ENCODE measurements around the gene GGCX. TPM values are rescaled to one million over a fixed set of nuclear protein-coding genes. Genes with fewer than 3 reads are reported as not detected.
A peak's percentile ranks its signal among the peaks of the same experiment; 100 is the strongest.

Gene GGCX
- total and polyA plus RNA-seq, 4 donors, result 30.8 to 53.3 (median 37.8) TPM

DNA sequence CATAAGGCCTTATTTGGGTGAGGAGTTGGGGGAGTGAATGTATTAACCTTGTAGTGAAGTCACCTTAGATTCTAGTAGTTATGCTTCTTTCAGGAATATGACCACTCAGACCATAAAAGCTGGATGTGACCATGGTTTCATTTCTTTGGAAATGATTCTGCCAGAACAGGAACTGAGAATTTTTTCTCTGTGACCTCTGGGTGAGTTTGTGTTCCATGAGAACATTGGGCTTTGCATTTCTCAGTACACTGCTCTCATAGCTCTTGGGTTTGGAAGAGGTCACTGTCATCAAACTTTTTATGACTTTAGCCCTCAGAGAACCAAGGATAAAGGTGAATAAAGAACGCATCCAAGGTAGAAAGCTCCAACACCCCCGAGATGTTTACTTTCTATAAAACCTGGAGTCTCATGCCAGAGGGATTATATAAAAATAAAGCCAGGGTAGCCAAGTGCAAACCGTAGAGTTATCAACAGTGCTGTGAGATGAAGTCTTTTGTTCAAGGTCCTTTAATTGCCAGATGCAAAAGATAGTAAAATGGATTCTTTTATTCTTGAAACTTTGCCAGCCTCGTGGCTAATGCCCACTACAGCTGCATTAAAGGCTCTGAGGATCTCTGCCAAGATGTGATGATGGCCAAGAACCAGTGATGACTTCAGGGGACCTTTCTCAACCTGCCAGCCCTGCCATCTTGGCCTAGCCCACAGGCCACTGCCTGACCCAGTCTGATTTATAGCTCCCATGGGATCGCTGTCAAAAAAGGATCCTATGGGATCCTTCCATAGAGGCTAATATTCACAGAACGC is 50.1 kb downstream of the GGCX start:
- no peak overlapping the region for H3K27ac ChIP-seq (ENCODE audit: low read depth, low read length)
- H3K4me3 ChIP-seq (ENCODE audit: low read depth, low read length), result no peak overlapping the region
- H3K27me3 ChIP-seq (ENCODE audit: control insufficient read depth, insufficient read depth, low read length), result no peaks in the 10 kb centered on the region
- 89% methylated on average over 4 of the region's 6 CpGs for WGBS (ENCODE audit: insufficient coverage)
- no peaks in the 10 kb centered on the region for H3K9me3 ChIP-seq (ENCODE audit: control insufficient read depth, insufficient read depth, low read length)
- H3K36me3 ChIP-seq (ENCODE audit: control insufficient read depth, insufficient read depth, low read length), result no peaks in the 10 kb centered on the region
- peak in 1 of 6 donors; percentile 15 for DNase-seq (ENCODE audit: low read depth in 4 of 6, low spot score in 6 of 6)
- H3K4me1 ChIP-seq (ENCODE audit: control insufficient read depth, insufficient read depth, low read length), result no peaks in the 10 kb centered on the region

GRCh38 chr2:85506768-85507181 is 54.5 kb downstream of the GGCX start:
- peaks cover 4% of the 10 kb centered on the region for H3K4me1 ChIP-seq (ENCODE audit: control insufficient read depth, insufficient read depth, low read length)
- DNase-seq (ENCODE audit: low read depth in 4 of 6, low spot score in 6 of 6), result no peak
- H3K4me3 ChIP-seq (ENCODE audit: low read depth, low read length), result no peak overlapping the region
- no peaks in the 10 kb centered on the region for H3K36me3 ChIP-seq (ENCODE audit: control insufficient read depth, insufficient read depth, low read length)
- whole genome bisulfite sequencing (ENCODE audit: insufficient coverage), result no CpG with 5 or more reads among the region's 7 CpGs
- no peaks in the 10 kb centered on the region for H3K27me3 ChIP-seq (ENCODE audit: control insufficient read depth, insufficient read depth, low read length)
- H3K27ac ChIP-seq (ENCODE audit: low read depth, low read length), result no peak overlapping the region
- H3K9me3 ChIP-seq (ENCODE audit: control insufficient read depth, insufficient read depth, low read length), result no peaks in the 10 kb centered on the region

DNA sequence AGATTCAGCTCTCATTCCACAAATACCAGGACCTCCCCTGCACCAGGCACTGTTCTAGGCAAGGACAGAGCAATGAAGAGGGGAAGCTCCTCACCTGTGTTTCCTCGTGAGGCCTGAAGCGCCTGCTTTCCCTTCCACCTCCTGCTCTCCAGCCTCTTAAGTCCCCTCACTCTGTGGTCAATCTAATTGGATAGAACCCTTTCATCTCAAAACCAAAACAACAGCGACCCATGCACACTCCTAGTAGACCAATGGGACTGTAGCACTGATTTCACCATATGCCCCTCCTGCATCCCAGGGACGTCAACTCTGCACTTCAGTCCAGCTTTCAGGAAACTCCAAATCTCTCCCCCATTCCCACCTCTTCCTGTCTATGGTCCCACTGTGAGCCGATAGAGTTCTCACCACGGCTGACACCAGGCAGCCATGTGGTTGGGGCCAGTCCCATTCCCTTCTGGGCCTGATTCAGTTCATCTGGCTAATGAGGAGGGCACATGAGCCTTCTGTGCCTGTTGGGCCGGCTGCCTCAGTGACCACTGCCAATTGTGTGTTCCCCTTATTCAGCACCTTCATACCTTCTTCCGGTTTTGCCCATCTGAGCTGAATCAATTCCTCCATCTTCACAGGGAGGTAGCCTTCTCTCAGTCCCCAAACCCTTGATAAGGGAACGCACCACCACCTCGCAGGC is 55.6 kb downstream of the GGCX start:
- no peak for DNase-seq (ENCODE audit: low read depth in 4 of 6, low spot score in 6 of 6)
- 89% methylated on average over 8 of the region's 10 CpGs for WGBS (ENCODE audit: insufficient coverage)
- Histone ChIP-seq H3K4me1 (ENCODE audit: control insufficient read depth, insufficient read depth, low read length) (peaks cover 4% of the 10 kb centered on the region), H3K4me3 (ENCODE audit: low read depth, low read length) (no peak overlapping the region), H3K9me3 (ENCODE audit: control insufficient read depth, insufficient read depth, low read length) (no peaks in the 10 kb centered on the region), H3K27ac (ENCODE audit: low read depth, low read length) (no peak overlapping the region), H3K27me3 (ENCODE audit: control insufficient read depth, insufficient read depth, low read length) (no peaks in the 10 kb centered on the region), H3K36me3 (ENCODE audit: control insufficient read depth, insufficient read depth, low read length) (no peaks in the 10 kb centered on the region)

DNA sequence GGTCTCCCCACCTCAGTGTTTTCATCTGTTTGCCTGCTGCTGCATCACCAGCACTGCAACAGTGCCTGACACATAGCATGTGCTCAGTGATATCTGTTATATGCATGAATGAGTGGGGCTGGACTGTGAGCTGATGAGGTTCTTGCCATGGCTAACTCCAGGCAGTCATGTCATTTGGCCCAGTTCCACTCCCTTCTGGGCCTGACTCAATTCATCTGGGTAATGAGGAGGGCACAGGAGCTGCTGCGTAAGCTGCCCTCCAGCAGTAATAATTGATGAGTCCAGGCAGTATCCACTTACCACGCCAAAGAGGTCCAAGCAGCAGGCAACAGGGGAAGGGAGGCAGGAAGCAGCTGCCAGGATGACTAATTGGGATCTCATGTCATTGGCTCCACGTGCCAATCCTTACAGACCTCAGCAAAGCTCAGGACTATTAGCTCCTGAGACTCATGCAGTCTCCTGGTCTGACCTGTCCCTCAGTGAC is 56.5 kb downstream of the GGCX start:
- Histone ChIP-seq H3K27me3 (ENCODE audit: control insufficient read depth, insufficient read depth, low read length) (no peaks in the 10 kb centered on the region), H3K27ac (ENCODE audit: low read depth, low read length) (no peak overlapping the region), H3K9me3 (ENCODE audit: control insufficient read depth, insufficient read depth, low read length) (no peaks in the 10 kb centered on the region), H3K36me3 (ENCODE audit: control insufficient read depth, insufficient read depth, low read length) (no peaks in the 10 kb centered on the region), H3K4me1 (ENCODE audit: control insufficient read depth, insufficient read depth, low read length) (peaks cover 4% of the 10 kb centered on the region), H3K4me3 (ENCODE audit: low read depth, low read length) (no peak overlapping the region)
- peak in 3 of 6 donors; percentile 5 to 71 (median 18) for DNase-seq (ENCODE audit: low read depth in 4 of 6, low spot score in 6 of 6)
- whole genome bisulfite sequencing (ENCODE audit: insufficient coverage), result 22% methylated on average over 1 of the region's 3 CpGs

GRCh38 chr2:85503851-85504777 is 57.2 kb downstream of the GGCX start:
- 89% methylated on average over 14 of the region's 18 CpGs for WGBS (ENCODE audit: insufficient coverage)
- no peak for DNase-seq (ENCODE audit: low read depth in 4 of 6, low spot score in 6 of 6)
- H3K27me3 ChIP-seq (ENCODE audit: control insufficient read depth, insufficient read depth, low read length), result no peaks in the 10 kb centered on the region
- peaks cover 4% of the 10 kb centered on the region for H3K4me1 ChIP-seq (ENCODE audit: control insufficient read depth, insufficient read depth, low read length)
- no peak overlapping the region for H3K4me3 ChIP-seq (ENCODE audit: low read depth, low read length)
- H3K36me3 ChIP-seq (ENCODE audit: control insufficient read depth, insufficient read depth, low read length), result no peaks in the 10 kb centered on the region
- H3K9me3 ChIP-seq (ENCODE audit: control insufficient read depth, insufficient read depth, low read length), result no peaks in the 10 kb centered on the region
- H3K27ac ChIP-seq (ENCODE audit: low read depth, low read length), result no peak overlapping the region

GRCh38 chr2:85503168-85503850 is 58.0 kb downstream of the GGCX start:
- H3K36me3 ChIP-seq (ENCODE audit: control insufficient read depth, insufficient read depth, low read length), result no peaks in the 10 kb centered on the region
- WGBS (ENCODE audit: insufficient coverage), result 87% methylated on average over 17 of the region's 17 CpGs
- H3K4me1 ChIP-seq (ENCODE audit: control insufficient read depth, insufficient read depth, low read length), result peaks cover 4% of the 10 kb centered on the region
- no peak for DNase-seq (ENCODE audit: low read depth in 4 of 6, low spot score in 6 of 6)
- no peaks in the 10 kb centered on the region for H3K27me3 ChIP-seq (ENCODE audit: control insufficient read depth, insufficient read depth, low read length)
- no peaks in the 10 kb centered on the region for H3K9me3 ChIP-seq (ENCODE audit: control insufficient read depth, insufficient read depth, low read length)
- H3K27ac ChIP-seq (ENCODE audit: low read depth, low read length), result no peak overlapping the region
- H3K4me3 ChIP-seq (ENCODE audit: low read depth, low read length), result no peak overlapping the region

DNA sequence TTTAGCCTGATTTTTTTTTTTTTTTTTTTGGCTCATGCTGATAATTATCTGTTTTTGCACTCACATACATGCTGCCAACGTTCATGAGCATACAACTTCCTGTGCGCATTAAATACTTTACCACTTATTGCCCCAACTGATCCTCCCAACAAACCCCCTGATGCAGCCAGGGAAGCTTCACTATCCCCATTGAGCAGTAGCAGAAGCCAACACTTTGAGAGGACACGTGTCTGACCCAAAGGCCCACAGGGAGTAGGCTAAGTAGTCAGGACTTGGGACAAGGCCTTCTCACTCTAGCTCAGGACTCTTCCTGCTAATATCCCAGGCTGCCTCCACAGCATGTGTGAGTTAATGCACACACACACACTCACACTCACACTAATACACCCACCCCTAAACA is 58.6 kb downstream of the GGCX start:
- Histone ChIP-seq H3K27me3 (ENCODE audit: control insufficient read depth, insufficient read depth, low read length) (no peaks in the 10 kb centered on the region), H3K36me3 (ENCODE audit: control insufficient read depth, insufficient read depth, low read length) (no peaks in the 10 kb centered on the region), H3K27ac (ENCODE audit: low read depth, low read length) (no peak overlapping the region), H3K4me1 (ENCODE audit: control insufficient read depth, insufficient read depth, low read length) (peaks cover 4% of the 10 kb centered on the region), H3K4me3 (ENCODE audit: low read depth, low read length) (no peak overlapping the region), H3K9me3 (ENCODE audit: control insufficient read depth, insufficient read depth, low read length) (no peaks in the 10 kb centered on the region)
- no peak for DNase-seq (ENCODE audit: low read depth in 4 of 6, low spot score in 6 of 6)
- WGBS (ENCODE audit: insufficient coverage), result 71% methylated on average over 3 of the region's 3 CpGs

DNA sequence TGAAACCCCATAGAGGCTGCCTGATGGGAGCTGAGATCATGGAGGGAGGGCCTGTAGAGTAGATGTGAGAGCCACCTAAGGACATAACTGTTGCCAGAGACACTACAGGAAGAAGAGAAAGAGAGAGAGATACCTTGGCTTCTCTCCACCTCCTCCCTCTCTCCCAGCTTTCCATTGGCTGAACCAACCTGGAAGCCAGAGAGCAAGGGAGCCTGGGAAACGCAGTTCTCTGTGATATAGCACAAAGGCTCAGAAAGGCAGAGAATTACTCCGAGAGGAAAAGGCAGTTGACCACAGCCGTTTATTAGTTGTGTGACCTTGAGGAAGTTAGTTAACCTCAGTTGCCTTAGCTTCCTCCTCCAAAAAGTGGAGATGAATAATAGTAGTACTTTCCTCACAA is 60.0 kb downstream of the GGCX start:
- DNase-seq (ENCODE audit: low read depth in 4 of 6, low spot score in 6 of 6), result no peak
- no CpG with 5 or more reads among the region's 3 CpGs for WGBS (ENCODE audit: insufficient coverage)
- no peak overlapping the region for H3K27ac ChIP-seq (ENCODE audit: low read depth, low read length)
- H3K4me1 ChIP-seq (ENCODE audit: control insufficient read depth, insufficient read depth, low read length), result peaks cover 4% of the 10 kb centered on the region
- no peaks in the 10 kb centered on the region for H3K9me3 ChIP-seq (ENCODE audit: control insufficient read depth, insufficient read depth, low read length)
- no peak overlapping the region for H3K4me3 ChIP-seq (ENCODE audit: low read depth, low read length)
- no peaks in the 10 kb centered on the region for H3K36me3 ChIP-seq (ENCODE audit: control insufficient read depth, insufficient read depth, low read length)
- H3K27me3 ChIP-seq (ENCODE audit: control insufficient read depth, insufficient read depth, low read length), result no peaks in the 10 kb centered on the region
